Measurements from ENCODE around the gene SECTM1.

DNA sequence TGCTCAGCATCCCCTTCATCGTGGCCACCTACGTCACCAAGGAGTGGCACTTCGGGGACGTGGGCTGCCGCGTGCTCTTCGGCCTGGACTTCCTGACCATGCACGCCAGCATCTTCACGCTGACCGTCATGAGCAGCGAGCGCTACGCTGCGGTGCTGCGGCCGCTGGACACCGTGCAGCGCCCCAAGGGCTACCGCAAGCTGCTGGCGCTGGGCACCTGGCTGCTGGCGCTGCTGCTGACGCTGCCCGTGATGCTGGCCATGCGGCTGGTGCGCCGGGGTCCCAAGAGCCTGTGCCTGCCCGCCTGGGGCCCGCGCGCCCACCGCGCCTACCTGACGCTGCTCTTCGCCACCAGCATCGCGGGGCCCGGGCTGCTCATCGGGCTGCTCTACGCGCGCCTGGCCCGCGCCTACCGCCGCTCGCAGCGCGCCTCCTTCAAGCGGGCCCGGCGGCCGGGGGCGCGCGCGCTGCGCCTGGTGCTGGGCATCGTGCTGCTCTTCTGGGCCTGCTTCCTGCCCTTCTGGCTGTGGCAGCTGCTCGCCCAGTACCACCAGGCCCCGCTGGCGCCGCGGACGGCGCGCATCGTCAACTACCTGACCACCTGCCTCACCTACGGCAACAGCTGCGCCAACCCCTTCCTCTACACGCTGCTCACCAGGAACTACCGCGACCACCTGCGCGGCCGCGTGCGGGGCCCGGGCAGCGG, 41.2 kb upstream of the SECTM1 start:
- TF ChIP-seq, protein P1, sequence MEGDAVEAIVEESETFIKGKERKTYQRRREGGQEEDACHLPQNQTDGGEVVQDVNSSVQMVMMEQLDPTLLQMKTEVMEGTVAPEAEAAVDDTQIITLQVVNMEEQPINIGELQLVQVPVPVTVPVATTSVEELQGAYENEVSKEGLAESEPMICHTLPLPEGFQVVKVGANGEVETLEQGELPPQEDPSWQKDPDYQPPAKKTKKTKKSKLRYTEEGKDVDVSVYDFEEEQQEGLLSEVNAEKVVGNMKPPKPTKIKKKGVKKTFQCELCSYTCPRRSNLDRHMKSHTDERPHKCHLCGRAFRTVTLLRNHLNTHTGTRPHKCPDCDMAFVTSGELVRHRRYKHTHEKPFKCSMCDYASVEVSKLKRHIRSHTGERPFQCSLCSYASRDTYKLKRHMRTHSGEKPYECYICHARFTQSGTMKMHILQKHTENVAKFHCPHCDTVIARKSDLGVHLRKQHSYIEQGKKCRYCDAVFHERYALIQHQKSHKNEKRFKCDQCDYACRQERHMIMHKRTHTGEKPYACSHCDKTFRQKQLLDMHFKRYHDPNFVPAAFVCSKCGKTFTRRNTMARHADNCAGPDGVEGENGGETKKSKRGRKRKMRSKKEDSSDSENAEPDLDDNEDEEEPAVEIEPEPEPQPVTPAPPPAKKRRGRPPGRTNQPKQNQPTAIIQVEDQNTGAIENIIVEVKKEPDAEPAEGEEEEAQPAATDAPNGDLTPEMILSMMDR (IDR thresholded peaks at IDR 0.05; ENCODE audit: poor library complexity): no peak
- TF ChIP-seq EZH2 (IDR thresholded peaks at IDR 0.05; ENCODE audit: borderline replicate concordance) (no peak), EZH2phosphoT487 (IDR thresholded peaks at IDR 0.05; ENCODE audit: low read depth, severe bottlenecking, unreplicated experiment) (no peak)

All from hepatocyte (in vitro differentiated cells).